ENCODE data around the gene B4GALNT3.

- TF ChIP-seq CTCF (IDR thresholded peaks at IDR 0.05) = no peak
- TF ChIP-seq POLR2A (IDR thresholded peaks at IDR 0.05) = peak; percentile 60 to 68
Observed at GRCh38 chr12:570435-570920, 110.7 kb downstream of the B4GALNT3 start.
